ENCODE results near the gene MRPL54. TPM values are rescaled to one million over a fixed set of nuclear protein-coding genes. Genes with fewer than 3 reads are reported as not detected.

The MRPL54 gene
- 15.6 and 26.7 TPM in 2 replicates for total RNA-seq (2014; rRNA removed; shearing (Covaris generic); ENCODE audit: low replicate concordance)

- in situ Hi-C loops (cut with HindIII; ENCODE audit: low pct_unique_long_range_greater_than_20kb, low sequenced_read_pairs), result no loop called here
- peak; percentile 95 for DNase-seq (ENCODE audit: low read depth)
Observed at GRCh38 chr19:3762501-3763459, at the start of gene MRPL54. TSS of gene MRPL54 (plus strand) at chr19:3762682. CDS start at chr19:3762701, 19 bp downstream.

GRCh38 chr19:3716147-3716668, 46.3 kb upstream of the MRPL54 start:
- DNase-seq (ENCODE audit: low read depth), result no peak
- in situ Hi-C loops (cut with HindIII; ENCODE audit: low pct_unique_long_range_greater_than_20kb, low sequenced_read_pairs), result no loop called here

- in situ Hi-C loops (cut with HindIII; ENCODE audit: low pct_unique_long_range_greater_than_20kb, low sequenced_read_pairs), result no loop called here
- no peak for DNase-seq (ENCODE audit: low read depth)
Observed at GRCh38 chr19:3719868-3720267, 42.6 kb upstream of the MRPL54 start.

- in situ Hi-C loops (cut with HindIII; ENCODE audit: low pct_unique_long_range_greater_than_20kb, low sequenced_read_pairs), result no loop called here
- no peak for DNase-seq (ENCODE audit: low read depth)
Observed at GRCh38 chr19:3720349-3720917, 42.0 kb upstream of the MRPL54 start.

- in situ Hi-C loops (cut with HindIII; ENCODE audit: low pct_unique_long_range_greater_than_20kb, low sequenced_read_pairs), result no loop called here
- DNase-seq (ENCODE audit: low read depth), result peak; percentile 86
Observed at GRCh38 chr19:3721131-3721886, 41.2 kb upstream of the MRPL54 start.

- no peak for DNase-seq (ENCODE audit: low read depth)
- in situ Hi-C loops (cut with HindIII; ENCODE audit: low pct_unique_long_range_greater_than_20kb, low sequenced_read_pairs), result no loop called here
Observed at GRCh38 chr19:3721887-3722442, 40.5 kb upstream of the MRPL54 start.

DNA sequence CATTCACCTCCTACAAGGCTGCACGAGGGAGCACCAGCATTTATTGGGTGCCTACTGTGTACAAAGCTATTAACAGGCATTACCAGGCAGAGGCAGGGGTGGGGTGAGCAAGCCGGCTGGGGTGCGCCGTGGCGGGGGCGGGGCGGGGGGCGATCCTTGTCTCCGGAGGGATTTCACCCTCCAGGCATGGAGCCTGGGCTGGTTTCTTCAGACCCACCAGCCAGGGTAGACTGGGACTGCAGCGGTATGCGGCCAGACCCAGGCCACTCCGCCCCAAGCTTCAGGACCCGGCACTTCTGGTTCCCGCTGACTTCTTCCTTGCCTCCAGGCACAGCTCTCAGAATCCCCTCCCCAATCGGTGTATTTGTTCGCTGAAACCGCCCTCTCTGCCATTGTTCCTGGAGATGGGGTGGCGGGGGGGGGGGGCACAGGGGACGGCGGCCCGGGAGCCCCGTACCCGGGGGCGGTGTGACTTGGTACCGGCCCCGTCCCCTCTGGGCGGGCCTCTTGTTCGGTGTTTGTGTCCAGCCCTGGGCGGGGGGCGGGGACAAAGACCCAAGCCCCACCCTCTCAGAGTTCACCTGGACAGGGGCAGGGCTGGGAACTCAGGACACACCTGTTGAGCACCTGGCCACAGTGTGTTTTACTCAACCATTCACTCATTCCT, 39.9 kb upstream of the MRPL54 start:
- in situ Hi-C loops (cut with HindIII; ENCODE audit: low pct_unique_long_range_greater_than_20kb, low sequenced_read_pairs), result no loop called here
- DNase-seq (ENCODE audit: low read depth), result no peak

- in situ Hi-C loops (cut with HindIII; ENCODE audit: low pct_unique_long_range_greater_than_20kb, low sequenced_read_pairs), result no loop called here
- no peak for DNase-seq (ENCODE audit: low read depth)
Observed at GRCh38 chr19:3723110-3723488, 39.4 kb upstream of the MRPL54 start.

DNA sequence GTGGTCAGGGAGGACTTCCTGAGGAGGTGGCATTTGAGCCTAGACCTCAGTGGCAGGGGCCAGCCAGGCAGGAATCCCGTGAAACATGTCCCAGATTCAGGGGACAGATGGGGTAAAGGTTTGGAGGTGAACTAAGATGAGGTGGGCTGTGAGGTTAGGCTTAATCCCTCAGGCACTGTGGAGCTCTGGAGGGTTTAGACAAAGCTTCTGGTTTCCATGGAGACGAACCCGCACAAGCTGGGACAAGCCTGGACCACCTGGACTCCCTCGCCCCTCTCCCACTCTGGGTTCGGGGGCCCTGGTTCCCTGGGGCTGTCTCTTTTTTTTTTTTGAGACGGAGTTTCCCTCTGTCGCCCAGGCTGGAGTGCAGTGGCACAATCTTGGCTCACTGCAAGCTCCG, 38.6 kb upstream of the MRPL54 start:
- in situ Hi-C loops (cut with HindIII; ENCODE audit: low pct_unique_long_range_greater_than_20kb, low sequenced_read_pairs), result no loop called here
- DNase-seq (ENCODE audit: low read depth), result no peak

DNA sequence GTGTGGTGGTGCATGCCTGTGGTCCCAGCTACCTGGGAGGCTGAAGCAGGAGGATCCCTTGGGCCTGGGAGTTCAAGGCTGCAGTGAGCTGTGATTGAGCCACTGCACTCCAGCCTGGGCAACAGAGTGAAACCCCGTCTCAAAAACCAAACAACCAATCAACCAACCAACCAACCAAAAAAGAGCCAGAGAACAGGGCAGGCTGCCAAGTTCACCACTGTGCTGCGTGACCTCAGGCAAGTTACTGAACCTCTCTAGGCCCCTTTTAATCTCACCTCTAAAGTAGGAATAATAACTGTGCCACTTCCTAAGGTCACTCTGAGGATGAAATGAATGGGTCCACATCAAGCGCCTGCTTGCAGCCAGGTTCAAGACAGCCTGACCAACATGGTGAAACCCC, 37.4 kb upstream of the MRPL54 start:
- in situ Hi-C loops (cut with HindIII; ENCODE audit: low pct_unique_long_range_greater_than_20kb, low sequenced_read_pairs), result no loop called here
- DNase-seq (ENCODE audit: low read depth), result no peak

- DNase-seq (ENCODE audit: low read depth), result peak; percentile 41
- in situ Hi-C loops (cut with HindIII; ENCODE audit: low pct_unique_long_range_greater_than_20kb, low sequenced_read_pairs), result no loop called here
Observed at GRCh38 chr19:3725640-3726310, 36.7 kb upstream of the MRPL54 start.

GRCh38 chr19:3730457-3730958, 32.0 kb upstream of the MRPL54 start:
- no peak for DNase-seq (ENCODE audit: low read depth)
- in situ Hi-C loops (cut with HindIII; ENCODE audit: low pct_unique_long_range_greater_than_20kb, low sequenced_read_pairs), result no loop called here

GRCh38 chr19:3732108-3732507, 30.4 kb upstream of the MRPL54 start:
- in situ Hi-C loops (cut with HindIII; ENCODE audit: low pct_unique_long_range_greater_than_20kb, low sequenced_read_pairs), result no loop called here
- no peak for DNase-seq (ENCODE audit: low read depth)

DNA sequence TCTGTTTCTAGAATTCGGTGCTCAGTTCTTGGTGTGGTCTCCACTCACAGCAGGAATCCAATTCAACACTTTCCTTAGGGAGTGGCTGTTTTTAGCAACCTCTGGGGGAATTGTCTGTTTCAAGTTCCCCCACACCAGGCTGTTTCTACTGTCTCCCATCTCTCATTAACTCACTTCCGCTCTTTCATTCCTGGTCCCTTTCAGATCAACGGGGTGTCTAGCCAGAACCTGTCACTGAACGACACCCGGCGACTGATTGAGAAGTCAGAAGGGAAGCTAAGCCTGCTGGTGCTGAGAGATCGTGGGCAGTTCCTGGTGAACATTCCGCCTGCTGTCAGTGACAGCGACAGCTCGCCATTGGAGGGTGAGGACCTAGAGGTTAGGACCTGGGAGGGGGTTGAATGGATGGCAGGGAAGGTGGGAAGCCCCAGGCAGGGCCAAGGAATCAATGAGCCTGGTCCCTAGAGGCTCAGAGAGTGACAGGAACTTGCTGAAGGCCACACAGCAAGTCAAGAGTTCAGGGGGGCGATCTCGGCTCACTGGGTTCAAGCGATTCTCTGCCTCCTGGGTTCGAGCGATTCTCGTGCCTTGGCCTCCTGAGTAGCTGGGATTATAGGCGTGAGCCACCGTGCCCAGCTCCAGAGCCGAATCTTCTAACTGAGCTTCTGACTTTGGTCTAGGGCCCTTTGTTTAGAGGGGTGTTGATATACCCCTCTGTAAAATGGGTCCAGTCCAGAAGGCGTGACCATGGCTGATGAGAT, 28.8 kb upstream of the MRPL54 start:
- DNase-seq (ENCODE audit: low read depth), result no peak
- in situ Hi-C loops (cut with HindIII; ENCODE audit: low pct_unique_long_range_greater_than_20kb, low sequenced_read_pairs), result no loop called here

- no peak for DNase-seq (ENCODE audit: low read depth)
Observed at GRCh38 chr19:3734310-3734600, 28.2 kb upstream of the MRPL54 start.

DNA sequence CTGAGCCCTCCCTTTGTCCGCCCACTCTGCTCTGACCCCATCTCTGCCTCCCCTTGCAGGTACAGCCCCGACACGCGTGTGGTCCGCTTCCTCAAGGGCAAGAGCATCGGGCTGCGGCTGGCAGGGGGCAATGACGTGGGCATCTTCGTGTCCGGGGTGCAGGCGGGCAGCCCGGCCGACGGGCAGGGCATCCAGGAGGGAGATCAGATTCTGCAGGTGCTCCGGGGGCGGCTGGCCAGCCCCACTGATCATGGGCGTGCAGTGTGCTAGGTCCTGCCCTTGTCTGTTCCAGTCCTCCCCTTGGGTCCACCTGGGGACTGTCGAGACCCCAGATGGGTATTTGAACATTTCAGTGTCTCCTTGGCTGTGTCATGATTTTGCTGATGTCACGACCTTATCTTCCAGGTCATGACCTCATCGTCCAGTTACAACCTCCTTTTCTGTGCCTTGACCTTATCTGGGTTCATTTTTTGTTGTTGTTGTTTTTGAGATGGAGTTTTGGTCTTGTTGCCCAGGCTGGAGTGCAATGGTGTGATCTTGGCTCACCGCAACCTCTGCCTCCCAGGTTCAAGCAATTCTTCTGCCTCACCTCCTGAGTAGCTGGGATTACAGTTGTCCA, 26.3 kb upstream of the MRPL54 start:
- in situ Hi-C loops (cut with HindIII; ENCODE audit: low pct_unique_long_range_greater_than_20kb, low sequenced_read_pairs), result no loop called here
- no peak for DNase-seq (ENCODE audit: low read depth)

More at GRCh38 chr19:3734310-3734600, 28.2 kb upstream of the MRPL54 start:
- in situ Hi-C loops (cut with HindIII; ENCODE audit: low pct_unique_long_range_greater_than_20kb, low sequenced_read_pairs), result no loop called here
